Upper lobe of left lung (tissue), 6 donors: Measurements from ENCODE around the gene ENAH. TPM values are rescaled to one million over a fixed set of nuclear protein-coding genes. Genes with fewer than 3 reads are reported as not detected.
A peak's percentile ranks its signal among the peaks of the same experiment; 100 is the strongest.

Experiments
- ATAC-seq, 2 donors: fragments of 200-7000 bp; cut with Tn5 transposase; one replicate each; pipeline ENCODE4 v1.9.1; 2022; ENCODE audit warnings: mild to moderate bottlenecking in 2 of 2, moderate library complexity in 2 of 2; ENCODE audit not compliant: low FRiP score in 2 of 2
- DNase-seq, 2 donors: peaks; one replicate each; pipeline ENCODE4 v3.0.0-alpha.2; 2019 to 2020
- H3K27ac ChIP-seq, 4 donors: fragments of 200-600 bp; sonication (generic); one replicate each; pipeline ENCODE4 v1.5.1; 2016 to 2019
- H3K27me3 ChIP-seq, 4 donors: fragments of 200-600 bp; sonication (generic); one replicate each; pipeline ENCODE4 v1.5.1; 2017 to 2019
- H3K36me3 ChIP-seq, 4 donors: fragments of 200-600 bp; sonication (generic); one replicate each; pipeline ENCODE4 v1.5.1; 2016 to 2019
- H3K4me1 ChIP-seq, 4 donors: fragments of 200-600 bp; sonication (generic); one replicate each; pipeline ENCODE4 v1.5.1; 2018 to 2019
- H3K4me3 ChIP-seq, 4 donors: fragments of 200-600 bp; sonication (generic); one replicate each; pipeline ENCODE4 v1.5.1; 2017 to 2019; ENCODE audit warnings: mild to moderate bottlenecking in 2 of 4, moderate library complexity in 1 of 4
- H3K9me3 ChIP-seq, 4 donors: fragments of 200-600 bp; sonication (generic); one replicate each; pipeline ENCODE4 v1.5.1; 2018 to 2019
- EP300 ChIP-seq, 4 donors: sonication (generic); formaldehyde crosslinking; IDR thresholded peaks; one replicate each; pipeline ENCODE4 v1.5.1; 2017; ENCODE audit warnings: antibody characterized with exemption in 4 of 4, control low read depth in 2 of 4
- POLR2A ChIP-seq, 4 donors: fragments of 450-650 bp; IDR thresholded peaks; one replicate each; pipeline ENCODE4 v1.5.1; 2016 to 2017; ENCODE audit warnings: antibody characterized with exemption in 4 of 4, mild to moderate bottlenecking in 2 of 4
- POLR2AphosphoS5 ChIP-seq, 2 donors: sonication (generic); formaldehyde crosslinking; IDR thresholded peaks; one replicate each; pipeline ENCODE4 v1.5.1; 2017; ENCODE audit warnings: antibody characterized with exemption in 2 of 2
- WGBS, 2 donors: methylation state at CpG; one replicate each; pipeline ENCODE4 v1.1.5; 2017 to 2018; 5-methylcytosine and 5-hydroxymethylcytosine counted together
- total RNA-seq, 6 donors: library from RNA; depleted of rRNA in 4 of 6; stranded (reverse); fragments of >200 nt in 4 of 6; gene quantifications; one replicate each; pipeline versions ENCODE4 v1.1.0 to v1.2.1, GENCODE V29; 2016 to 2021
- TF ChIP-seq, protein P1 (sequence below), 6 experiments: fragments of 450-650 bp in 4 of 6; fragments of 200-600 bp in 2 of 6; sonication (generic) in 2 of 6; IDR thresholded peaks; one replicate each; pipeline ENCODE4 v1.5.1; 2016 to 2019; ENCODE audit warnings: antibody characterized with exemption in 6 of 6
- donor health status: DM: no; HTN: no; CAD: no; lungs with moderate emphysema.
- donor health status: DM: no; HTN: yes; CAD: no; lungs with severe emphysema.

Gene ENAH
- total RNA-seq, 6 donors from 2014 or later = 10.5 to 70.3 (median 33.8) TPM

GRCh38 chr1:225565847-225566246 lies 87.1 kb downstream of the ENAH start:
- ATAC-seq (peak in 1 of 2 donors; percentile 91), DNase-seq (peak in 1 of 2 donors; percentile 24)
- Histone ChIP-seq H3K4me3 (no peak overlapping the region), H3K27me3 (no peaks in the 10 kb centered on the region), H3K27ac (no peak overlapping the region), H3K9me3 (no peaks in the 10 kb centered on the region), H3K36me3 (no peaks in the 10 kb centered on the region), H3K4me1 (peaks cover 0 to 8% (median 0%) of the 10 kb centered on the region in 4 donors)
- TF ChIP-seq POLR2A (IDR thresholded peaks at IDR 0.05) (no peak), EP300 (IDR thresholded peaks at IDR 0.05) (no peak), POLR2AphosphoS5 (IDR thresholded peaks at IDR 0.05) (no peak)
- TF ChIP-seq, protein P1, sequence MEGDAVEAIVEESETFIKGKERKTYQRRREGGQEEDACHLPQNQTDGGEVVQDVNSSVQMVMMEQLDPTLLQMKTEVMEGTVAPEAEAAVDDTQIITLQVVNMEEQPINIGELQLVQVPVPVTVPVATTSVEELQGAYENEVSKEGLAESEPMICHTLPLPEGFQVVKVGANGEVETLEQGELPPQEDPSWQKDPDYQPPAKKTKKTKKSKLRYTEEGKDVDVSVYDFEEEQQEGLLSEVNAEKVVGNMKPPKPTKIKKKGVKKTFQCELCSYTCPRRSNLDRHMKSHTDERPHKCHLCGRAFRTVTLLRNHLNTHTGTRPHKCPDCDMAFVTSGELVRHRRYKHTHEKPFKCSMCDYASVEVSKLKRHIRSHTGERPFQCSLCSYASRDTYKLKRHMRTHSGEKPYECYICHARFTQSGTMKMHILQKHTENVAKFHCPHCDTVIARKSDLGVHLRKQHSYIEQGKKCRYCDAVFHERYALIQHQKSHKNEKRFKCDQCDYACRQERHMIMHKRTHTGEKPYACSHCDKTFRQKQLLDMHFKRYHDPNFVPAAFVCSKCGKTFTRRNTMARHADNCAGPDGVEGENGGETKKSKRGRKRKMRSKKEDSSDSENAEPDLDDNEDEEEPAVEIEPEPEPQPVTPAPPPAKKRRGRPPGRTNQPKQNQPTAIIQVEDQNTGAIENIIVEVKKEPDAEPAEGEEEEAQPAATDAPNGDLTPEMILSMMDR (IDR thresholded peaks at IDR 0.05) = no peak
- 51 to 66% methylated on average over 7 of the region's 7 CpGs for WGBS, 2 donors

DNA sequence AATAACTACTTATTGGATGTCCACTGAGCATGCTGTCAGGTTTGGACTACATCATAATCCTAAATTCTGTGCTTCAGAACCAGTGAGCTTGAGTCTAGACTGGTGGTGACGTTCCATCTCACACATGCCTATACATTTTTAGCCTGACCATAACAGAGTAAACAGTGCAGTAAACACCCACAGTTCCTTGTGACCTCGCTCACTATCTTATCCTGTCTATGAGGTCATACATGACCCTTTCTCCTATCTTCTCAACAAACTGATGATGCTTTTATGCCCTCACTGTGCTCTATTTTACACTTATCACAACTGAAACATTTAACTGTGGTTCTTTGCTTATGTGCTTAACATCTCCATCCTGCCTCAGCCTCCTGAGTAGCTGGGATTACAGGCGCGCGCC lies 91.2 kb downstream of the ENAH start:
- ATAC-seq (no peak), DNase-seq (no peak)
- Histone ChIP-seq H3K4me1 (peaks cover 0 to 8% (median 0%) of the 10 kb centered on the region in 4 donors), H3K36me3 (no peaks in the 10 kb centered on the region), H3K27me3 (no peaks in the 10 kb centered on the region), H3K9me3 (peaks cover 0 to 2% (median 0%) of the 10 kb centered on the region in 4 donors), H3K4me3 (no peak overlapping the region), H3K27ac (no peak overlapping the region)
- 94 to 97% methylated on average over 5 of the region's 5 CpGs for WGBS, 2 donors
- TF ChIP-seq, protein P1 (IDR thresholded peaks at IDR 0.05) = no peak
- TF ChIP-seq EP300 (IDR thresholded peaks at IDR 0.05) = no peak
- no peak for TF ChIP-seq POLR2A (IDR thresholded peaks at IDR 0.05)
- no peak for TF ChIP-seq POLR2AphosphoS5 (IDR thresholded peaks at IDR 0.05)

GRCh38 chr1:225559902-225560301 lies 93.0 kb downstream of the ENAH start:
- DNase-seq = no peak

DNA sequence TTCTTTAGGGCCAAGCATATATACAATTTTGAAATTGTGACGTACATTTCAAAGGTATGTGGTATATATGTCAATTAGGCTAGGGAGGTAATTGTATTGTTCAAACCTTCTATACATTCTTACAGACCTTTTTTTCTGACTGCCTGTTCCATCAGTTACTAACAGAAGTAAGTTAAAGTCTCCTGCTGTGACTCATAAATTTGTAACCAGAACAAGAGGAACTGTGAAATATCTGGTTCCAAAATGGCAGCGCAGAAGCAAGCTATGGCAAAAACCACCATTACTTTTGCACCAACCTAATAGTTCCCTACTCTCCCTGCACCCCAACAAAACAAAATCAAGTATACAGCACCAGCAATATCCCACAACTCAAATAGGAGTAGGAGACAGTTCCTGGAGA lies 93.6 kb downstream of the ENAH start:
- Histone ChIP-seq H3K27me3 (no peaks in the 10 kb centered on the region), H3K36me3 (no peaks in the 10 kb centered on the region), H3K27ac (no peak overlapping the region), H3K4me1 (no peaks in the 10 kb centered on the region), H3K9me3 (peaks cover 0 to 3% (median 0%) of the 10 kb centered on the region in 4 donors), H3K4me3 (no peak overlapping the region)
- ATAC-seq = no peak
- WGBS, 2 donors = 95 to 96% methylated on average over 2 of the region's 2 CpGs
- no peak for DNase-seq
- no peak for TF ChIP-seq POLR2AphosphoS5 (IDR thresholded peaks at IDR 0.05)
- no peak for TF ChIP-seq EP300 (IDR thresholded peaks at IDR 0.05)
- TF ChIP-seq, protein P1 (IDR thresholded peaks at IDR 0.05) = no peak
- TF ChIP-seq POLR2A (IDR thresholded peaks at IDR 0.05) = no peak

More at GRCh38 chr1:225559902-225560301, 93.0 kb downstream of the ENAH start:
- no peak for ATAC-seq
- TF ChIP-seq, protein P1 (IDR thresholded peaks at IDR 0.05) = no peak
- TF ChIP-seq POLR2AphosphoS5 (IDR thresholded peaks at IDR 0.05) = no peak
- TF ChIP-seq EP300 (IDR thresholded peaks at IDR 0.05) = no peak
- no peak for TF ChIP-seq POLR2A (IDR thresholded peaks at IDR 0.05)
- H3K27ac ChIP-seq = no peak overlapping the region
- H3K4me1 ChIP-seq = no peaks in the 10 kb centered on the region
- peaks cover 0 to 3% (median 0%) of the 10 kb centered on the region in 4 donors for H3K9me3 ChIP-seq
- no peak overlapping the region for H3K4me3 ChIP-seq
- no peaks in the 10 kb centered on the region for H3K27me3 ChIP-seq
- 76 to 94% methylated on average over 3 of the region's 3 CpGs for WGBS, 2 donors
- H3K36me3 ChIP-seq = no peaks in the 10 kb centered on the region

DNA sequence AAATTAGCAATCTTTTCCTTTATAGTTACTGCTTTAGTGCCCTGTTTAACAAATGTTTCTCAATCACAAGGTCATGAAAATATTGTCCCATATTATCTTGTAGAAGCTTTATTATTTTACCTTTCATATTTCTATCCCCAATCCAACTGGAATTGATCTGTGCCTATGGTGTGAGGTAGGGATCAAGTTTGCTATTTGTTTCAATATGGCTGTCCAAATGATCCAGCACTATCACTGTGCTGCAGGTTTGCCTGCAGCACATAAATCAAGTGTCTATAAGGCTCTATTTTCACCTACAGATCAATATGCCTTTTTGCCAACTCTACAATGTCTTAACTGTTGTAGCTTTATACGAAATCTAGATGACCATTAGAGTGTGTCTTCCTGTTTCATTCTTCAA lies 96.2 kb downstream of the ENAH start:
- peaks cover 0 to 3% (median 0%) of the 10 kb centered on the region in 4 donors for H3K9me3 ChIP-seq
- ATAC-seq = no peak
- H3K27ac ChIP-seq = no peak overlapping the region
- DNase-seq = no peak
- H3K4me3 ChIP-seq = no peak overlapping the region
- TF ChIP-seq EP300 (IDR thresholded peaks at IDR 0.05) = no peak
- no peak for TF ChIP-seq POLR2AphosphoS5 (IDR thresholded peaks at IDR 0.05)
- no peak for TF ChIP-seq POLR2A (IDR thresholded peaks at IDR 0.05)
- TF ChIP-seq, protein P1 (IDR thresholded peaks at IDR 0.05) = no peak
- WGBS, 2 donors = 85 to 90% methylated on average over 1 of the region's 1 CpG
- H3K27me3 ChIP-seq = no peaks in the 10 kb centered on the region
- H3K4me1 ChIP-seq = no peaks in the 10 kb centered on the region
- H3K36me3 ChIP-seq = no peaks in the 10 kb centered on the region
